ENCODE data around the gene RRAS.

Gene RRAS

GRCh38 chr19:49677231-49677900 is 37.4 kb upstream of the RRAS start, which contains the start of gene PRMT1:
Gene PRMT1, plus strand, starts transcription at chr19:49677271. Its CDS starts 10 bp downstream, at chr19:49677281.
- peak; percentile 64 for DNase-seq (ENCODE audit: low read depth, low spot score)

- peak; percentile 100 for DNase-seq (ENCODE audit: low read depth, low spot score)
These were observed 36.9 kb upstream of the RRAS start for GRCh38 chr19:49676784-49677230.

GRCh38 chr19:49676136-49676783 is 36.3 kb upstream of the RRAS start:
- DNase-seq (ENCODE audit: low read depth, low spot score) = no peak

- DNase-seq (ENCODE audit: low read depth, low spot score) = peak; percentile 87
These were observed 32.4 kb upstream of the RRAS start for GRCh38 chr19:49672131-49672919.

GRCh38 chr19:49669516-49669915 is 29.6 kb upstream of the RRAS start:
- no peak for DNase-seq (ENCODE audit: low read depth, low spot score)

GRCh38 chr19:49667473-49667872 is 27.5 kb upstream of the RRAS start:
- DNase-seq (ENCODE audit: low read depth, low spot score) = no peak

- no peak for DNase-seq (ENCODE audit: low read depth, low spot score)
These were observed 26.1 kb upstream of the RRAS start for GRCh38 chr19:49666120-49666444.

GRCh38 chr19:49665351-49666119 is 25.6 kb upstream of the RRAS start, which contains the start of the genes BCL2L12 and IRF3:
Gene BCL2L12, plus strand, starts transcription at chr19:49665933. Its CDS starts 760 bp downstream, at chr19:49666693.
Gene IRF3, minus strand, starts transcription at chr19:49665857. Its CDS starts 1,019 bp downstream, at chr19:49664838.
- peak; percentile 99 for DNase-seq (ENCODE audit: low read depth, low spot score)

GRCh38 chr19:49665036-49665350 is 25.1 kb upstream of the RRAS start:
- no peak for DNase-seq (ENCODE audit: low read depth, low spot score)

- peak; percentile 90 for DNase-seq (ENCODE audit: low read depth, low spot score)
These were observed 24.5 kb upstream of the RRAS start for GRCh38 chr19:49664171-49665035.

GRCh38 chr19:49663224-49663623 is 23.3 kb upstream of the RRAS start:
- DNase-seq (ENCODE audit: low read depth, low spot score) = no peak

- no peak for DNase-seq (ENCODE audit: low read depth, low spot score)
These were observed 22.1 kb upstream of the RRAS start for GRCh38 chr19:49662011-49662410.

GRCh38 chr19:49660338-49660961 is 20.5 kb upstream of the RRAS start:
- no peak for DNase-seq (ENCODE audit: low read depth, low spot score)

- DNase-seq (ENCODE audit: low read depth, low spot score) = no peak
These were observed 18.9 kb upstream of the RRAS start for GRCh38 chr19:49658566-49659442.

- no peak for DNase-seq (ENCODE audit: low read depth, low spot score)
These were observed 18.2 kb upstream of the RRAS start for GRCh38 chr19:49658139-49658517.

GRCh38 chr19:49657493-49658138 is 17.7 kb upstream of the RRAS start:
- DNase-seq (ENCODE audit: low read depth, low spot score) = no peak

- no peak for DNase-seq (ENCODE audit: low read depth, low spot score)
These were observed 16.6 kb upstream of the RRAS start for GRCh38 chr19:49656456-49657109.
